IgD-negative memory B cell (primary cell): ENCODE measurements around the gene TSSK2. TPM values are rescaled to one million over a fixed set of nuclear protein-coding genes. Genes with fewer than 3 reads are reported as not detected.
"Not testable (repeated sequence)": the region's sequence is repeated elsewhere in the genome, so short reads cannot be mapped to it uniquely, and the experiment has no call there.

Experiments used
- H3K27ac Mint-ChIP-seq, 3 donors: one replicate each; pipeline ENCODE4 v1.8.0; 2020 to 2022; ENCODE audit warnings: mild to moderate bottlenecking in 3 of 3, mixed read lengths in 3 of 3, moderate library complexity in 1 of 3
- H3K27me3 Mint-ChIP-seq: one replicate; pipeline ENCODE4 v1.8.0; 2021; ENCODE audit warnings: mixed read lengths
- H3K36me3 Mint-ChIP-seq: one replicate; pipeline ENCODE4 v1.8.0; 2020; ENCODE audit warnings: mild to moderate bottlenecking, mixed read lengths
- H3K4me1 Mint-ChIP-seq, 3 donors: one replicate each; pipeline ENCODE4 v1.8.0; 2020 to 2022; ENCODE audit warnings: mixed read lengths in 3 of 3, mild to moderate bottlenecking in 1 of 3
- H3K4me3 Mint-ChIP-seq, 4 donors: one replicate each; pipeline ENCODE4 v1.8.0; 2020 to 2022; ENCODE audit warnings: mild to moderate bottlenecking in 4 of 4, mixed read lengths in 4 of 4, moderate library complexity in 3 of 4
- H3K9me3 Mint-ChIP-seq, 3 donors: one replicate each; pipeline ENCODE4 v1.8.0; 2020 to 2021; ENCODE audit warnings: mixed read lengths in 3 of 3, mild to moderate bottlenecking in 1 of 3
- polyA plus RNA-seq: library from polyadenylated mRNA; unstranded; fragments of 300-500 nt; fragmentation: Illumina TruSeq; gene quantifications from one replicate; pipeline ENCODE4 v1.2.3, GENCODE V29; 2021

TSSK2 gene
- polyA plus RNA-seq, 1 donor from 2014 or later: not detected

- Mint-ChIP-seq H3K4me3 (peak overlapping the region; percentile 4 to 70 (median 58)), H3K27ac (peak overlapping the region in 1 of 3 donors; percentile 82), H3K36me3 (no peaks in the 10 kb centered on the region), H3K4me1 (peaks cover 3 to 8% (median 4%) of the 10 kb centered on the region in 3 donors), H3K27me3 (peaks cover 24% of the 10 kb centered on the region), H3K9me3 (peaks cover 0 to 3% (median 0%) of the 10 kb centered on the region in 3 donors)
These were observed 19.6 kb downstream of the TSSK2 start for GRCh38 chr22:19150482-19151328.

- Mint-ChIP-seq H3K27ac (peak overlapping the region in 1 of 3 donors; percentile 82), H3K9me3 (peaks cover 0 to 3% (median 0%) of the 10 kb centered on the region in 3 donors), H3K4me3 (peak overlapping the region; percentile 4 to 70 (median 63)), H3K36me3 (no peaks in the 10 kb centered on the region), H3K4me1 (peaks cover 0 to 8% (median 3%) of the 10 kb centered on the region in 3 donors), H3K27me3 (peaks cover 24% of the 10 kb centered on the region)
These were observed 20.5 kb downstream of the TSSK2 start for GRCh38 chr22:19151329-19152191.

GRCh38 chr22:19152942-19153883, 22.1 kb downstream of the TSSK2 start:
- Mint-ChIP-seq H3K27me3 (peaks cover 24% of the 10 kb centered on the region), H3K9me3 (peaks cover 0 to 3% (median 0%) of the 10 kb centered on the region in 3 donors), H3K4me1 (peaks cover 0 to 7% (median 3%) of the 10 kb centered on the region in 3 donors), H3K27ac (no peak overlapping the region), H3K4me3 (no peak overlapping the region), H3K36me3 (no peaks in the 10 kb centered on the region)

GRCh38 chr22:19156109-19156508, 25.0 kb downstream of the TSSK2 start:
- H3K4me1 Mint-ChIP-seq, H3K27ac Mint-ChIP-seq, H3K9me3 Mint-ChIP-seq, H3K4me3 Mint-ChIP-seq, H3K36me3 Mint-ChIP-seq: not testable (repeated sequence)
- peaks cover 24% of the 10 kb centered on the region for H3K27me3 Mint-ChIP-seq

- not testable (repeated sequence) for H3K27ac Mint-ChIP-seq, H3K9me3 Mint-ChIP-seq, H3K4me1 Mint-ChIP-seq, H3K4me3 Mint-ChIP-seq, H3K36me3 Mint-ChIP-seq
- H3K27me3 Mint-ChIP-seq: peaks cover 11% of the 10 kb centered on the region
These were observed 27.5 kb downstream of the TSSK2 start for GRCh38 chr22:19158649-19159048.

GRCh38 chr22:19164425-19164824, 33.3 kb downstream of the TSSK2 start:
- Mint-ChIP-seq H3K4me3 (no peak overlapping the region), H3K36me3 (no peaks in the 10 kb centered on the region), H3K4me1 (peaks cover 0 to 2% (median under 1%) of the 10 kb centered on the region in 3 donors), H3K27me3 (peaks cover 34% of the 10 kb centered on the region), H3K27ac (peak overlapping the region in 1 of 3 donors; percentile 39), H3K9me3 (no peaks in the 10 kb centered on the region)

GRCh38 chr22:19166421-19166820, 35.3 kb downstream of the TSSK2 start:
- no peaks in the 10 kb centered on the region for H3K36me3 Mint-ChIP-seq
- H3K9me3 Mint-ChIP-seq: no peaks in the 10 kb centered on the region
- peak overlapping the region in 1 of 4 donors; percentile 61 for H3K4me3 Mint-ChIP-seq
- peaks cover 41% of the 10 kb centered on the region for H3K27me3 Mint-ChIP-seq
- H3K27ac Mint-ChIP-seq: peak overlapping the region in 2 of 3 donors; percentile 9 to 39
- H3K4me1 Mint-ChIP-seq: peaks cover 2 to 9% (median 8%) of the 10 kb centered on the region in 3 donors

- peaks cover 41% of the 10 kb centered on the region for H3K27me3 Mint-ChIP-seq
- H3K9me3 Mint-ChIP-seq: no peaks in the 10 kb centered on the region
- H3K4me1 Mint-ChIP-seq: peaks cover 6 to 12% (median 11%) of the 10 kb centered on the region in 3 donors
- peak overlapping the region in 1 of 3 donors; percentile 33 for H3K27ac Mint-ChIP-seq
- no peaks in the 10 kb centered on the region for H3K36me3 Mint-ChIP-seq
- peak overlapping the region in 1 of 4 donors; percentile 61 for H3K4me3 Mint-ChIP-seq
These were observed 36.2 kb downstream of the TSSK2 start for GRCh38 chr22:19167106-19167869.

- peak overlapping the region in 1 of 3 donors; percentile 71 for H3K27ac Mint-ChIP-seq
These were observed 37.2 kb downstream of the TSSK2 start for GRCh38 chr22:19168088-19168890.

GRCh38 chr22:19169002-19169946, 38.2 kb downstream of the TSSK2 start:
- Mint-ChIP-seq H3K9me3 (no peaks in the 10 kb centered on the region), H3K4me1 (peaks cover 18 to 30% (median 20%) of the 10 kb centered on the region in 3 donors), H3K4me3 (peak overlapping the region; percentile 8 to 93 (median 84)), H3K36me3 (no peaks in the 10 kb centered on the region), H3K27ac (peak overlapping the region in 2 of 3 donors; percentile 71 to 85), H3K27me3 (peaks cover 39% of the 10 kb centered on the region)

More at GRCh38 chr22:19168088-19168890, 37.2 kb downstream of the TSSK2 start:
- no peaks in the 10 kb centered on the region for H3K36me3 Mint-ChIP-seq
- no peaks in the 10 kb centered on the region for H3K9me3 Mint-ChIP-seq
- peak overlapping the region in 2 of 4 donors; percentile 74 to 93 for H3K4me3 Mint-ChIP-seq
- H3K27me3 Mint-ChIP-seq: peaks cover 38% of the 10 kb centered on the region
- peaks cover 13 to 22% (median 16%) of the 10 kb centered on the region in 3 donors for H3K4me1 Mint-ChIP-seq

GRCh38 chr22:19169947-19170318, 38.8 kb downstream of the TSSK2 start:
- H3K27me3 Mint-ChIP-seq: peaks cover 35% of the 10 kb centered on the region
- H3K4me1 Mint-ChIP-seq: peaks cover 20 to 33% (median 23%) of the 10 kb centered on the region in 3 donors
- H3K27ac Mint-ChIP-seq: peak overlapping the region in 2 of 3 donors; percentile 85 to 95
- H3K4me3 Mint-ChIP-seq: peak overlapping the region; percentile 77 to 93 (median 88)
- H3K36me3 Mint-ChIP-seq: no peaks in the 10 kb centered on the region
- H3K9me3 Mint-ChIP-seq: no peaks in the 10 kb centered on the region
